ENCODE measurements around the gene CD200. TPM values are rescaled to one million over a fixed set of nuclear protein-coding genes. Genes with fewer than 3 reads are reported as not detected.
A peak's percentile ranks its signal among the peaks of the same experiment; 100 is the strongest.

CD200 gene
- total RNA-seq, 1 experiment from 2014 or later, result 46.8 TPM

- H3K9me3 Mint-ChIP-seq, result no peaks in the 10 kb centered on the region
- TF ChIP-seq ATF6 (CRISPR knock-in tag; IDR thresholded peaks at IDR 0.05), result no peak
- TF ChIP-seq EMX1 (CRISPR knock-in tag; IDR thresholded peaks at IDR 0.05), result no peak
- no peak for TF ChIP-seq CBFB (CRISPR knock-in tag; IDR thresholded peaks at IDR 0.05; ENCODE audit: low read depth)
- no peak for TF ChIP-seq SMAD3 (CRISPR knock-in tag; IDR thresholded peaks at IDR 0.05; ENCODE audit: borderline replicate concordance)
- TF ChIP-seq NFATC4 (CRISPR knock-in tag; IDR thresholded peaks at IDR 0.05), result no peak
- no peak for TF ChIP-seq ATF2 (CRISPR knock-in tag; IDR thresholded peaks at IDR 0.05; ENCODE audit: borderline replicate concordance, low read depth)
- no peak for TF ChIP-seq ETV6 (CRISPR knock-in tag; IDR thresholded peaks at IDR 0.05)
- TF ChIP-seq RORB (CRISPR knock-in tag; IDR thresholded peaks at IDR 0.05), result no peak
- TF ChIP-seq E2F5 (CRISPR knock-in tag; IDR thresholded peaks at IDR 0.05), result no peak
- no peak for TF ChIP-seq ZSCAN18 (CRISPR knock-in tag; IDR thresholded peaks at IDR 0.05)
- TF ChIP-seq ELF4 (CRISPR knock-in tag; IDR thresholded peaks at IDR 0.05; ENCODE audit: low read depth), result no peak
- TF ChIP-seq ZMAT4 (CRISPR knock-in tag; IDR thresholded peaks at IDR 0.05), result no peak
- TF ChIP-seq TEAD4 (CRISPR knock-in tag; IDR thresholded peaks at IDR 0.05), result no peak
- TF ChIP-seq PREB (CRISPR knock-in tag; IDR thresholded peaks at IDR 0.05; ENCODE audit: borderline replicate concordance), result no peak
- TF ChIP-seq HMGXB4 (CRISPR knock-in tag; IDR thresholded peaks at IDR 0.05), result no peak
- no peak for TF ChIP-seq AFF4 (CRISPR knock-in tag; IDR thresholded peaks at IDR 0.05; ENCODE audit: borderline replicate concordance)
- TF ChIP-seq CREB1 (CRISPR knock-in tag; IDR thresholded peaks at IDR 0.05), result no peak
- no peak for TF ChIP-seq CTCF (IDR thresholded peaks at IDR 0.05)
- TF ChIP-seq ZNF396 (CRISPR knock-in tag; IDR thresholded peaks at IDR 0.05; ENCODE audit: borderline replicate concordance), result no peak
- TF ChIP-seq ZNF263 (CRISPR knock-in tag; IDR thresholded peaks at IDR 0.05; ENCODE audit: low read depth), result no peak
- no peaks in the 10 kb centered on the region for H3K27me3 Mint-ChIP-seq (ENCODE audit: low read depth)
- CTCF ChIA-PET, result interaction anchor here (1.1 to 1.5 kb wide), 2 partner anchors 57 kb away, joined by 5 read pairs; partner anchors contain the start of gene SLC9C1
- peak overlapping the region; percentile 7; the same call in 1 of the 2 replicates for H3K4me3 Mint-ChIP-seq
- POLR2A ChIA-PET, result interaction anchor here (1.9 kb wide), 2 partner anchors 16 to 17 kb away, joined by 4 to 5 read pairs; partner anchors contain the start of gene CD200
- H3K27ac Mint-ChIP-seq, result peak overlapping the region; percentile 82
- peaks cover 89% of the 10 kb centered on the region for H3K4me1 Mint-ChIP-seq
- H3K36me3 Mint-ChIP-seq, result peaks cover 73% of the 10 kb centered on the region
- ATAC-seq (no peak), DNase-seq (ENCODE audit: low spot score) (no peak)
Measured at GRCh38 chr3:112350018-112350810, 17.3 kb downstream of the CD200 start.

All from WTC11 (cell line).